UCSD-AML1 (cell line): Measurements from ENCODE around the gene GPR3.
"Not testable (repeated sequence)": the region's sequence is repeated elsewhere in the genome, so short reads cannot be mapped to it uniquely, and the experiment has no call there.

Experiments used
- DNase-seq: peaks from one replicate; lab custom pipeline; 2025; ENCODE audit not compliant: unreplicated experiment; lab: John Stamatoyannopoulos, UW

GPR3 gene

GRCh38 chr1:27418326-27419185, 26.1 kb downstream of the GPR3 start:
- DNase-seq: no peak

- no peak for DNase-seq
These were observed 31.3 kb downstream of the GPR3 start for GRCh38 chr1:27423709-27424108.

GRCh38 chr1:27427329-27427728, 34.9 kb downstream of the GPR3 start:
- no peak for DNase-seq

- DNase-seq: no peak
These were observed 35.4 kb downstream of the GPR3 start for GRCh38 chr1:27427816-27428315.

GRCh38 chr1:27428316-27429028, 36.0 kb downstream of the GPR3 start:
- peak; percentile 49 for DNase-seq

GRCh38 chr1:27429029-27429425, 36.6 kb downstream of the GPR3 start:
- no peak for DNase-seq

GRCh38 chr1:27430903-27431600, 38.6 kb downstream of the GPR3 start:
- peak; percentile 15 for DNase-seq

GRCh38 chr1:27431601-27431940, 39.1 kb downstream of the GPR3 start:
- no peak for DNase-seq

GRCh38 chr1:27432725-27433124, 40.3 kb downstream of the GPR3 start:
- not testable (repeated sequence) for DNase-seq

GRCh38 chr1:27433706-27434105, 41.3 kb downstream of the GPR3 start:
- no peak for DNase-seq

- DNase-seq: peak; percentile 24
These were observed 43.3 kb downstream of the GPR3 start for GRCh38 chr1:27435566-27436203.

GRCh38 chr1:27436204-27437159, 44.1 kb downstream of the GPR3 start:
- DNase-seq: no peak

- DNase-seq: no peak
These were observed 46.2 kb downstream of the GPR3 start for GRCh38 chr1:27438621-27439061.

- no peak for DNase-seq
These were observed 46.7 kb downstream of the GPR3 start for GRCh38 chr1:27439150-27439549.

GRCh38 chr1:27444632-27445031, 52.2 kb downstream of the GPR3 start:
- no peak for DNase-seq
